Stimulated activated naive CD8-positive, alpha-beta T cell treated with anti-CD3 and anti-CD28 coated beads, Interleukin-15, Interleukin-2, amounts not matched to agents 100 U/mL and 50 U/mL, for 24 hours (primary cell): Measurements from ENCODE around the gene RETREG3.
A peak's percentile ranks its signal among the peaks of the same experiment; 100 is the strongest.
"Not testable (repeated sequence)": the region's sequence is repeated elsewhere in the genome, so short reads cannot be mapped to it uniquely, and the experiment has no call there.

Experiments
- ATAC-seq: fragments of 150-1000 bp; cut with Tn5 transposase; one replicate; pipeline ENCODE4 v1.10.0; 2021
- DNase-seq: peaks from one replicate; pipeline ENCODE4 v3.0.0; 2021

Gene RETREG3

GRCh38 chr17:42553161-42553818, 55.9 kb downstream of the RETREG3 start:
- DNase-seq (no peak), ATAC-seq (no peak)

GRCh38 chr17:42552736-42553135, 56.4 kb downstream of the RETREG3 start, which contains the start of gene HSD17B1:
HSD17B1 (plus strand) TSS chr17:42552923; CDS start chr17:42552934, 11 bp downstream.
- ATAC-seq, DNase-seq: not testable (repeated sequence)

GRCh38 chr17:42548993-42549755, 60.0 kb downstream of the RETREG3 start:
- no peak for ATAC-seq
- no peak for DNase-seq

GRCh38 chr17:42548070-42548837, 60.9 kb downstream of the RETREG3 start:
- peak; percentile 74 for ATAC-seq
- peak; percentile 87 for DNase-seq

GRCh38 chr17:42547698-42548069, 61.5 kb downstream of the RETREG3 start:
- DNase-seq, result no peak
- ATAC-seq, result no peak

- ATAC-seq, result no peak
These were observed 62.1 kb downstream of the RETREG3 start for GRCh38 chr17:42547001-42547461.

GRCh38 chr17:42545755-42546505, 63.2 kb downstream of the RETREG3 start:
- not testable (repeated sequence) for ATAC-seq, DNase-seq

More at GRCh38 chr17:42547001-42547461, 62.1 kb downstream of the RETREG3 start:
- DNase-seq, result no peak

GRCh38 chr17:42544874-42545283, 64.3 kb downstream of the RETREG3 start:
- DNase-seq, result no peak
- ATAC-seq, result no peak

- no peak for ATAC-seq
- no peak for DNase-seq
These were observed 65.7 kb downstream of the RETREG3 start for GRCh38 chr17:42543190-42544079.

- DNase-seq, result no peak
- ATAC-seq, result no peak
These were observed 67.9 kb downstream of the RETREG3 start for GRCh38 chr17:42541041-42541833.

GRCh38 chr17:42540558-42540957, 68.6 kb downstream of the RETREG3 start:
- not testable (repeated sequence) for DNase-seq, ATAC-seq

- ATAC-seq (no peak), DNase-seq (no peak)
These were observed 70.7 kb downstream of the RETREG3 start for GRCh38 chr17:42538482-42538881.

- DNase-seq, result no peak
- ATAC-seq, result no peak
These were observed 71.2 kb downstream of the RETREG3 start for GRCh38 chr17:42537826-42538451.

- no peak for ATAC-seq
- DNase-seq, result no peak
These were observed 71.9 kb downstream of the RETREG3 start for GRCh38 chr17:42537156-42537805.

- ATAC-seq (peak; percentile 79), DNase-seq (peak; percentile 83)
These were observed 72.6 kb downstream of the RETREG3 start for GRCh38 chr17:42536372-42537155.

- DNase-seq, result peak; percentile 94
- ATAC-seq, result peak; percentile 93
These were observed 73.2 kb downstream of the RETREG3 start, which contains the start of gene NAGLU for GRCh38 chr17:42536048-42536371. NAGLU (plus strand) TSS chr17:42536241; CDS start chr17:42536273, 32 bp downstream.

GRCh38 chr17:42535155-42536047, 73.8 kb downstream of the RETREG3 start:
- ATAC-seq (peak; percentile 2), DNase-seq (no peak)
